Vagina (tissue), 2 donors: ENCODE data around the gene ARID1A.

Source experiments
- POLR2A ChIP-seq, 2 donors: fragments of 450-650 bp; IDR thresholded peaks; one replicate each; pipeline ENCODE4 v1.6.1; 2017; ENCODE audit warnings: antibody characterized with exemption in 2 of 2, mild to moderate bottlenecking in 2 of 2, moderate library complexity in 2 of 2
- POLR2AphosphoS5 ChIP-seq, 2 donors: sonication (generic); formaldehyde crosslinking; IDR thresholded peaks; one replicate each; pipeline ENCODE4 v1.9.0; 2017; ENCODE audit warnings: antibody characterized with exemption in 2 of 2, mild to moderate bottlenecking in 2 of 2, low read depth in 1 of 2; ENCODE audit not compliant: insufficient read depth in 1 of 2
- TF ChIP-seq, protein P1 (sequence below), 3 experiments: fragments of 450-650 bp in 2 of 3; fragments of 200-600 bp in 1 of 3; sonication (generic) in 1 of 3; IDR thresholded peaks; one replicate each; pipeline ENCODE4 v1.5.1; 2017 to 2019; ENCODE audit warnings: antibody characterized with exemption in 3 of 3, mild to moderate bottlenecking in 2 of 3, moderate library complexity in 2 of 3

DNA sequence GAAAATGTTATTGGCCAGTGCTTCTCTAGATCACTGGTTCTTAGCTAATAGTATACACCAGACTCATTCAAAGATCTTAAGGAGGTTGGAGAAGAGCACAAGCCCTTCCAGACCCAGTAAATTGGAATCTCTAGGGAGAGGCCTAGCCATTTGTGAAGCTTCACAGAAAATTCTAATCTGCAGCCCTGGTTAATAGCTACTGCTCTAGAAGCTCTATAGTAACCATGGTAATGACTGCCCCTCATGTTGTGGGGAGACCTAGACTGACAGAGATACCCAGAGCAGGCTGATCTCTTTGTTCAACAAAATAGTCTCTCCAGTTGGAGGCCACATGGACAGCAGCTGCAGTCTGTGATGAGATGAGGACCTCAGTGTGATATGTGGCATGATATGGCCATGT lies 31.7 kb downstream of the ARID1A start:
- TF ChIP-seq POLR2AphosphoS5 (IDR thresholded peaks at IDR 0.05; ENCODE audit: insufficient read depth in 1 of 2, low read depth in 1 of 2) (no peak), POLR2A (IDR thresholded peaks at IDR 0.05) (no peak)
- TF ChIP-seq, protein P1, sequence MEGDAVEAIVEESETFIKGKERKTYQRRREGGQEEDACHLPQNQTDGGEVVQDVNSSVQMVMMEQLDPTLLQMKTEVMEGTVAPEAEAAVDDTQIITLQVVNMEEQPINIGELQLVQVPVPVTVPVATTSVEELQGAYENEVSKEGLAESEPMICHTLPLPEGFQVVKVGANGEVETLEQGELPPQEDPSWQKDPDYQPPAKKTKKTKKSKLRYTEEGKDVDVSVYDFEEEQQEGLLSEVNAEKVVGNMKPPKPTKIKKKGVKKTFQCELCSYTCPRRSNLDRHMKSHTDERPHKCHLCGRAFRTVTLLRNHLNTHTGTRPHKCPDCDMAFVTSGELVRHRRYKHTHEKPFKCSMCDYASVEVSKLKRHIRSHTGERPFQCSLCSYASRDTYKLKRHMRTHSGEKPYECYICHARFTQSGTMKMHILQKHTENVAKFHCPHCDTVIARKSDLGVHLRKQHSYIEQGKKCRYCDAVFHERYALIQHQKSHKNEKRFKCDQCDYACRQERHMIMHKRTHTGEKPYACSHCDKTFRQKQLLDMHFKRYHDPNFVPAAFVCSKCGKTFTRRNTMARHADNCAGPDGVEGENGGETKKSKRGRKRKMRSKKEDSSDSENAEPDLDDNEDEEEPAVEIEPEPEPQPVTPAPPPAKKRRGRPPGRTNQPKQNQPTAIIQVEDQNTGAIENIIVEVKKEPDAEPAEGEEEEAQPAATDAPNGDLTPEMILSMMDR (IDR thresholded peaks at IDR 0.05) = no peak
